RPMI7951 (cell line): ENCODE data around the gene PJA2. TPM values are rescaled to one million over a fixed set of nuclear protein-coding genes. Genes with fewer than 3 reads are reported as not detected.
A peak's percentile ranks its signal among the peaks of the same experiment; 100 is the strongest.
"Not testable (repeated sequence)": the region's sequence is repeated elsewhere in the genome, so short reads cannot be mapped to it uniquely, and the experiment has no call there.

Experiments used
- DNase-seq: peaks from one replicate; pipeline ENCODE4 v3.0.0-alpha.2; 2012; ENCODE audit warnings: low read depth
- total RNA-seq: library from RNA; depleted of rRNA; stranded (reverse); fragments of >200 nt; shearing (Covaris generic); gene quantifications from 2 replicates; pipeline ENCODE4 v1.2.3, GENCODE V29; 2014

Gene PJA2
- total RNA-seq, 1 experiment from 2014 or later: 55.8 TPM

GRCh38 chr5:109309326-109310063, 100.3 kb downstream of the PJA2 start:
- no peak for DNase-seq

GRCh38 chr5:109307951-109308350, 101.8 kb downstream of the PJA2 start:
- DNase-seq: no peak

GRCh38 chr5:109307456-109307855, 102.3 kb downstream of the PJA2 start:
- DNase-seq: no peak

- DNase-seq: no peak
Observed at GRCh38 chr5:109305352-109305751, 104.4 kb downstream of the PJA2 start.

GRCh38 chr5:109304309-109304708, 105.5 kb downstream of the PJA2 start:
- peak; percentile 5 for DNase-seq

GRCh38 chr5:109300367-109300766, 109.4 kb downstream of the PJA2 start:
- no peak for DNase-seq

GRCh38 chr5:109299557-109299956, 110.2 kb downstream of the PJA2 start:
- DNase-seq: no peak

- DNase-seq: no peak
Observed at GRCh38 chr5:109298794-109299193, 111.0 kb downstream of the PJA2 start.

GRCh38 chr5:109297900-109298299, 111.9 kb downstream of the PJA2 start:
- DNase-seq: no peak

- no peak for DNase-seq
Observed at GRCh38 chr5:109291090-109291489, 118.7 kb downstream of the PJA2 start.

- DNase-seq: no peak
Observed at GRCh38 chr5:109290231-109290630, 119.5 kb downstream of the PJA2 start.

GRCh38 chr5:109286628-109287027, 123.1 kb downstream of the PJA2 start:
- not testable (repeated sequence) for DNase-seq
